ENCODE data around the gene PRELID3B. TPM values are rescaled to one million over a fixed set of nuclear protein-coding genes. Genes with fewer than 3 reads are reported as not detected.
A peak's percentile ranks its signal among the peaks of the same experiment; 100 is the strongest.

The PRELID3B gene
- total RNA-seq, 4 donors from 2014 or later, result 25.4 to 42.2 (median 32.8) TPM

DNA sequence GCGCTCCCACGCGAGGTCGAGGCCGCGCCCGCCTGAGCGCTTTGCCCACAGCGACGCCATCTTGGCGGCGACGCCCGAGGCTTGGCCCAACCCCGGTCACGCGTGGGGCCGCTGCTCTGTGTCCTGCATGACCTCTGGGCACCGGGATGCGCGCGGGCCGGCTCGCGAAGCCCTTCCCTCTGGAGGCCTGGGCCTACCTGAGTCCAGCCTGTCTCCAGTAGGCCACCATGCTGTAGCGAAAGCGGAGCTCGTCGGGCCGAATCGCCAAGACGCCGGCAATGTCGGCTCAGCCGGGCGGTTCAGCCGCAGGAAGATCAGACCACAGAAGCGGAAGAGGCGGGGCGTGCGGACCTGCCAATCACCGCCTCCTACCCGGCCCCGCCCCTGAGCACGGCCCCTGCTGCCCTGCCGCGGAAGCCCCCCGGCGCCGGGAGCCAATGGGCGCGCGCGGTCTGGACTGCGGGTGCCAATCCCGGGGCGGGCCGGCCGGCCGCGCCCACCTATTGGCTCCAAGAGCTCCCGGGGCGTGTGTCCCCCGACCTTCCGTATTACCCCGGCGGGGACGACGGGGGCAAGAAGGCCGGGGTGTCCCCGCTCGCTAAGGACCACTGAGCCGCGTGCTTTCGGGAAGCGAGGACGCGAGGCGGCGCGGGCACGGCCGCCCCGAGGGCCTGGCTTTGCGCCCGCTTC is 10.4 kb downstream of the PRELID3B start, which contains the start of gene ATP5F1E:
Gene ATP5F1E (minus strand): TSS at position 313 of the 690 bp plus-strand sequence. CDS start 84 bp downstream, at position 229.
- H3K27me3 ChIP-seq, result no peaks in the 10 kb centered on the region
- under 1% methylated on average over 56 of the region's 86 CpGs for WGBS
- no peaks in the 10 kb centered on the region for H3K9me3 ChIP-seq
- DNase-seq (ENCODE audit: low spot score in 2 of 2), result peak; percentile 97
- peak within 1 kb of the TSS; percentile 91 for H3K4me3 ChIP-seq
- H3K27ac ChIP-seq, result peak within 1 kb of the TSS; percentile 89
- TF ChIP-seq POLR2A (IDR thresholded peaks at IDR 0.05), result peak; percentile 92 to 94
- peak in 2 of 3 donors; percentile 84 to 87 for TF ChIP-seq POLR2AphosphoS5 (IDR thresholded peaks at IDR 0.05)
- TF ChIP-seq EP300 (IDR thresholded peaks at IDR 0.05), result no peak
- H3K36me3 ChIP-seq, result peaks cover 44% of the 10 kb centered on the region
- H3K4me1 ChIP-seq, result peaks cover 41% of the 10 kb centered on the region

DNA sequence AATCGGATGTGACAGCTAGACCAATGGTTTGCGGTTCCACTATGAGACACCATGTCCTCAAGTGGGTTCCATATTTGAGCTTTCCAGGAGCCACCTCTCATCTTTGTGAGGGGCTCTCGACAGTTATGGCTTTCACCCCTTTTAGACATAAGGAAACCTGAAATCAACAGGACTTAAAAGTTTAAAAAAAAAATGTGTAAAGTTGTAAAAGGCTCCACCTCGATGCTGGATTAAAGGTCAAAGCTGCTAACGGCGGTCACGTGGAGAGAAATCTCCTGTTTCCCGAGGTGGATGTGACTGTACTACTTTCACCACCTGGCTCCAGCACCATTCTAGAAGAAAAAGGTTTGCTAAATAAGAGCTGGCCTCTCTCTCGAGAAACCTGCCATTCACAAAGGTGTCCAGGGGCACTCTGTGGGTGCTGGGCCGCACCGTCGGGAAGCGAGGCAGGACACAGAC is 11.0 kb downstream of the PRELID3B start:
- peaks cover 38% of the 10 kb centered on the region for H3K36me3 ChIP-seq
- H3K27me3 ChIP-seq, result no peaks in the 10 kb centered on the region
- TF ChIP-seq, protein P1, sequence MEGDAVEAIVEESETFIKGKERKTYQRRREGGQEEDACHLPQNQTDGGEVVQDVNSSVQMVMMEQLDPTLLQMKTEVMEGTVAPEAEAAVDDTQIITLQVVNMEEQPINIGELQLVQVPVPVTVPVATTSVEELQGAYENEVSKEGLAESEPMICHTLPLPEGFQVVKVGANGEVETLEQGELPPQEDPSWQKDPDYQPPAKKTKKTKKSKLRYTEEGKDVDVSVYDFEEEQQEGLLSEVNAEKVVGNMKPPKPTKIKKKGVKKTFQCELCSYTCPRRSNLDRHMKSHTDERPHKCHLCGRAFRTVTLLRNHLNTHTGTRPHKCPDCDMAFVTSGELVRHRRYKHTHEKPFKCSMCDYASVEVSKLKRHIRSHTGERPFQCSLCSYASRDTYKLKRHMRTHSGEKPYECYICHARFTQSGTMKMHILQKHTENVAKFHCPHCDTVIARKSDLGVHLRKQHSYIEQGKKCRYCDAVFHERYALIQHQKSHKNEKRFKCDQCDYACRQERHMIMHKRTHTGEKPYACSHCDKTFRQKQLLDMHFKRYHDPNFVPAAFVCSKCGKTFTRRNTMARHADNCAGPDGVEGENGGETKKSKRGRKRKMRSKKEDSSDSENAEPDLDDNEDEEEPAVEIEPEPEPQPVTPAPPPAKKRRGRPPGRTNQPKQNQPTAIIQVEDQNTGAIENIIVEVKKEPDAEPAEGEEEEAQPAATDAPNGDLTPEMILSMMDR (IDR thresholded peaks at IDR 0.05), result no peak
- TF ChIP-seq EP300 (IDR thresholded peaks at IDR 0.05), result no peak
- no peak for TF ChIP-seq POLR2AphosphoS5 (IDR thresholded peaks at IDR 0.05)
- no peak for TF ChIP-seq POLR2A (IDR thresholded peaks at IDR 0.05)
- H3K9me3 ChIP-seq, result no peaks in the 10 kb centered on the region
- 21% methylated on average over 9 of the region's 13 CpGs for WGBS
- H3K4me1 ChIP-seq, result peaks cover 41% of the 10 kb centered on the region
- peak overlapping the region; percentile 91 for H3K4me3 ChIP-seq
- DNase-seq (ENCODE audit: low spot score in 2 of 2), result no peak
- peak overlapping the region; percentile 89 for H3K27ac ChIP-seq

DNA sequence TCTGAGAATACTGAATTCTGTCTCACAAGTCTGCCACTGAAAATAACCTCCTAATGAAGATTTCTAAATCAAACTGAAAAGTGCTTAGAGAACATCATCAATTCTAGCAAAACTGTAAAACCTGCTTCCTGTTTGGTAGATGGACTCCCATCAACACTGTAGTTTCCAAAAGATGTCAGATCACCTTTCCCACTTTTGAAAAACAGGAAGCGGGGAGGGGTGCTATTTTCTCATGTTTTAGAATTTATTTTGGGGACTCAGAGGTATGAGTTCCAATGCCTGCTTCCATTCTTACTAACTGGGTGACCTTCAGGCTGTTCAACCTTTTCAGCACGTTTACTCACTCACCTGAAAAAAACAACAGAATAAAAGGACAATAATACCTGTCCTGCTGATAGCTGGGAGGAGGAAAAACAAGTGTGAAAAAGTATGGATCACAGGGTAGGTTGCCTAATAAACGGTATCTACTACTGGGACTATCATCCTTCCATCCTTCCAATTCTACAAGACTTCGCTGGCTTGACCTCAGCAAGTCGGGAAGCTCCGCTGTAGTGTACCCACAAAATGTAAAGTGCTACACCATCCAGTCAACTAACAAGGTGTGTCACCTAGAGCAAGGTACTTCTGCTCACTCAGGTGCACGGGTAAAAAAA is 11.5 kb downstream of the PRELID3B start:
- DNase-seq (ENCODE audit: low spot score in 2 of 2), result no peak
- TF ChIP-seq POLR2A (IDR thresholded peaks at IDR 0.05), result no peak
- TF ChIP-seq EP300 (IDR thresholded peaks at IDR 0.05), result no peak
- no peak for TF ChIP-seq POLR2AphosphoS5 (IDR thresholded peaks at IDR 0.05)
- Histone ChIP-seq H3K27me3 (no peaks in the 10 kb centered on the region), H3K4me1 (peaks cover 41% of the 10 kb centered on the region), H3K27ac (no peak overlapping the region), H3K36me3 (peaks cover 33% of the 10 kb centered on the region), H3K9me3 (no peaks in the 10 kb centered on the region), H3K4me3 (peak overlapping the region; percentile 91)
- 63% methylated on average over 7 of the region's 7 CpGs for WGBS

DNA sequence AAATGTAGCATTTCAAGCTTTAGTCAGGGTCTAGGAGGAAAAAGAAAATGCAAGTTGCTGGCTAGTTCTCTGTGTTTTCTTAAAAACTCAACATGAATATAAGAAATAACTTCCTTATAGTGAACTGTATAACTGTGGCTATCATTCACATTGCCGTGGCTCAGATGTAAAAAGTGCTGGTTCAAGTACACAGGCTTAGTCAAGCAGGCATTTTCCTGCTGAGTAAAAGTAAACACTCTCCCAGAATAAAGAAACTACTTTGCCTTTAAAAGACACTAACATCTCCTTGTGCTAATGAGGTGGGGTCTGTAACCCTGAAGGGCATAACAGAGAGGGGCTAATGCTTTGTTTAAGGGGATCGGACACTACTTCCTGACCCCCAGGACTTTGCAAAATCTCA is 13.8 kb downstream of the PRELID3B start:
- 56% methylated on average over 2 of the region's 2 CpGs for WGBS
- Histone ChIP-seq H3K27me3 (no peaks in the 10 kb centered on the region), H3K36me3 (peaks cover 39% of the 10 kb centered on the region), H3K9me3 (no peaks in the 10 kb centered on the region), H3K27ac (no peak overlapping the region), H3K4me3 (no peak overlapping the region), H3K4me1 (peaks cover 41% of the 10 kb centered on the region)
- no peak for DNase-seq (ENCODE audit: low spot score in 2 of 2)
- TF ChIP-seq EP300 (IDR thresholded peaks at IDR 0.05) (no peak), POLR2AphosphoS5 (IDR thresholded peaks at IDR 0.05) (no peak), POLR2A (IDR thresholded peaks at IDR 0.05) (no peak)
- TF ChIP-seq, protein P1 (IDR thresholded peaks at IDR 0.05), result no peak

DNA sequence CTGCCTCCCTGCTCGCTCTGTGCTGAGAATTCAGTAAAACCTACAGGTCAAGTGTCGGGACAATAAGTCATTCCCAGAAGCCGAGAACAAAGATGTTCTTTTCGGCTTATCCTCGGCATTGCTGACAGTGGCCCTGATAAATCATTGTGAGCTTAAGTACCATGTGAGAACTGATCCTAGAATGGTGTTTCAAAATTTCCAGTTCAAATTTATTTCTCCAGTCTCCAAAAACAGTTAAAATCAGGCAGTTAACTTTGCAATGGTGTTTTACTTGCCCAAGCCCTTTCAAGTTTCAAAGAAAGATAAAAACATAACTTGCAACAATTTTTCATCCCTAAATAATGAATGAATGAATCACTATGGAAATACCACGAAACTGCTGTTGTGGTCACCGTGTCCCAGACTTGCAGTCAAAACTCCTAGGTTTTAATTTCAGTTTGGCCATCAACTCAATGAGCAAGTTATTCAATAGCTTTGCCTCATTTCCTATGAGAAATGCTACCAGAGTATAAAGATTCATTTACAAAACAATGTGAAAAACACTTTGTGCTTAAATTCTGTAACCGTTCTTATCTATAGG is 14.8 kb downstream of the PRELID3B start:
- H3K27me3 ChIP-seq, result no peaks in the 10 kb centered on the region
- H3K4me3 ChIP-seq, result no peak overlapping the region
- peaks cover 49% of the 10 kb centered on the region for H3K36me3 ChIP-seq
- TF ChIP-seq POLR2A (IDR thresholded peaks at IDR 0.05), result no peak
- no peak for TF ChIP-seq EP300 (IDR thresholded peaks at IDR 0.05)
- TF ChIP-seq, protein P1 (IDR thresholded peaks at IDR 0.05), result no peak
- TF ChIP-seq POLR2AphosphoS5 (IDR thresholded peaks at IDR 0.05), result no peak
- H3K27ac ChIP-seq, result no peak overlapping the region
- 82% methylated on average over 8 of the region's 8 CpGs for WGBS
- H3K9me3 ChIP-seq, result no peaks in the 10 kb centered on the region
- peaks cover 38% of the 10 kb centered on the region for H3K4me1 ChIP-seq
- no peak for DNase-seq (ENCODE audit: low spot score in 2 of 2)

All from suprapubic skin (tissue), 4 donors.